ENCODE data around the gene FOXP3.

DNA sequence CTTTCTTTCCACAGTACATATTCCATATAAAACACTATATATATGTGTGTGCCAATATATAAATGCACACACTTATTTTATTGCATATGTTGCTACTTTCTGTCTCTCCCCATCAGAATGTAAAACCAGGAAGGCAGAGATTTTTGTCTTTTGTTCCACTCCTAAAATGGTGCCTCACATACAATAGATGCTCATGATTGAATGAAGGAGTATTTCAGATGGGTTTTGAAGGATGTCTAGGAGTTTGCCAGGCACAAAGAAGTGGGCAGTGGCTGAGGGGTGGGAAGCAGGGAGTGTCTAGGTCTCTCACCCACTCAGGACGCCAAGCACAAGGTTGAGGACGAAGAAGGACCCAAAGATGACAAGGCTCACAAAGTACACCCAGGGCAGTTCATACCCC lies 36.8 kb downstream of the FOXP3 start:
- TF ChIP-seq POLR2A (IDR thresholded peaks at IDR 0.05) = no peak
- TF ChIP-seq CTCF (IDR thresholded peaks at IDR 0.05) = no peak
- TF ChIP-seq EP300 (IDR thresholded peaks at IDR 0.05) = no peak

All from upper lobe of left lung (tissue), 4 donors.